ENCODE results near the gene KLHL14.

KLHL14 gene

GRCh38 chr18:32770666-32771168 is 2.1 kb downstream of the KLHL14 start:
- in situ Hi-C loops (cut with MboI; ENCODE audit: low sequenced_read_pairs) = no loop called here

GRCh38 chr18:32770054-32770665 is 2.7 kb downstream of the KLHL14 start:
- in situ Hi-C loops (cut with MboI; ENCODE audit: low sequenced_read_pairs) = no loop called here

- in situ Hi-C loops (cut with MboI; ENCODE audit: low sequenced_read_pairs) = no loop called here
Observed at GRCh38 chr18:32769586-32770053, 3.2 kb downstream of the KLHL14 start.

GRCh38 chr18:32769071-32769585 is 3.7 kb downstream of the KLHL14 start:
- in situ Hi-C loops (cut with MboI; ENCODE audit: low sequenced_read_pairs) = no loop called here

GRCh38 chr18:32767400-32767799 is 5.4 kb downstream of the KLHL14 start:
- in situ Hi-C loops (cut with MboI; ENCODE audit: low sequenced_read_pairs) = no loop called here

GRCh38 chr18:32764611-32765244 is 8.1 kb downstream of the KLHL14 start:
- in situ Hi-C loops (cut with MboI; ENCODE audit: low sequenced_read_pairs) = no loop called here

- in situ Hi-C loops (cut with MboI; ENCODE audit: low sequenced_read_pairs) = no loop called here
Observed at GRCh38 chr18:32763293-32763692, 9.5 kb downstream of the KLHL14 start.

GRCh38 chr18:32761231-32761630 is 11.6 kb downstream of the KLHL14 start:
- in situ Hi-C loops (cut with MboI; ENCODE audit: low sequenced_read_pairs) = no loop called here

GRCh38 chr18:32760391-32760790 is 12.4 kb downstream of the KLHL14 start:
- in situ Hi-C loops (cut with MboI; ENCODE audit: low sequenced_read_pairs) = no loop called here

GRCh38 chr18:32759611-32760167 is 13.1 kb downstream of the KLHL14 start:
- in situ Hi-C loops (cut with MboI; ENCODE audit: low sequenced_read_pairs) = no loop called here

GRCh38 chr18:32754508-32755263 is 18.1 kb downstream of the KLHL14 start:
- in situ Hi-C loops (cut with MboI; ENCODE audit: low sequenced_read_pairs) = no loop called here

- in situ Hi-C loops (cut with MboI; ENCODE audit: low sequenced_read_pairs) = no loop called here
Observed at GRCh38 chr18:32753656-32754260, 19.1 kb downstream of the KLHL14 start.

GRCh38 chr18:32750328-32750727 is 22.5 kb downstream of the KLHL14 start:
- in situ Hi-C loops (cut with MboI; ENCODE audit: low sequenced_read_pairs) = no loop called here

- in situ Hi-C loops (cut with MboI; ENCODE audit: low sequenced_read_pairs) = no loop called here
Observed at GRCh38 chr18:32749809-32750208, 23.0 kb downstream of the KLHL14 start.

GRCh38 chr18:32742579-32742978 is 30.2 kb downstream of the KLHL14 start:
- in situ Hi-C loops (cut with MboI; ENCODE audit: low sequenced_read_pairs) = no loop called here

GRCh38 chr18:32735781-32736180 is 37.0 kb downstream of the KLHL14 start:
- in situ Hi-C loops (cut with MboI; ENCODE audit: low sequenced_read_pairs) = no loop called here

GRCh38 chr18:32734442-32734841 is 38.4 kb downstream of the KLHL14 start:
- in situ Hi-C loops (cut with MboI; ENCODE audit: low sequenced_read_pairs) = no loop called here

- in situ Hi-C loops (cut with MboI; ENCODE audit: low sequenced_read_pairs) = no loop called here
Observed at GRCh38 chr18:32732165-32732564, 40.7 kb downstream of the KLHL14 start.

- in situ Hi-C loops (cut with MboI; ENCODE audit: low sequenced_read_pairs) = no loop called here
Observed at GRCh38 chr18:32730620-32731091, 42.2 kb downstream of the KLHL14 start.

- in situ Hi-C loops (cut with MboI; ENCODE audit: low sequenced_read_pairs) = no loop called here
Observed at GRCh38 chr18:32730068-32730467, 42.8 kb downstream of the KLHL14 start.
